Measurements from ENCODE around the gene AGGF1.

GRCh38 chr5:77103457-77103856 lies 73.3 kb downstream of the AGGF1 start:
- TF ChIP-seq CTCF (IDR thresholded peaks at IDR 0.05) (no peak), POLR2A (IDR thresholded peaks at IDR 0.05) (no peak), POLR2AphosphoS5 (IDR thresholded peaks at IDR 0.05; ENCODE audit: insufficient read depth in 1 of 2, low read depth in 1 of 2) (peak in 1 of 2 donors; percentile 24)

Data from vagina (tissue), 2 donors.